ENCODE data around the gene SCART1.

SCART1 gene

DNA sequence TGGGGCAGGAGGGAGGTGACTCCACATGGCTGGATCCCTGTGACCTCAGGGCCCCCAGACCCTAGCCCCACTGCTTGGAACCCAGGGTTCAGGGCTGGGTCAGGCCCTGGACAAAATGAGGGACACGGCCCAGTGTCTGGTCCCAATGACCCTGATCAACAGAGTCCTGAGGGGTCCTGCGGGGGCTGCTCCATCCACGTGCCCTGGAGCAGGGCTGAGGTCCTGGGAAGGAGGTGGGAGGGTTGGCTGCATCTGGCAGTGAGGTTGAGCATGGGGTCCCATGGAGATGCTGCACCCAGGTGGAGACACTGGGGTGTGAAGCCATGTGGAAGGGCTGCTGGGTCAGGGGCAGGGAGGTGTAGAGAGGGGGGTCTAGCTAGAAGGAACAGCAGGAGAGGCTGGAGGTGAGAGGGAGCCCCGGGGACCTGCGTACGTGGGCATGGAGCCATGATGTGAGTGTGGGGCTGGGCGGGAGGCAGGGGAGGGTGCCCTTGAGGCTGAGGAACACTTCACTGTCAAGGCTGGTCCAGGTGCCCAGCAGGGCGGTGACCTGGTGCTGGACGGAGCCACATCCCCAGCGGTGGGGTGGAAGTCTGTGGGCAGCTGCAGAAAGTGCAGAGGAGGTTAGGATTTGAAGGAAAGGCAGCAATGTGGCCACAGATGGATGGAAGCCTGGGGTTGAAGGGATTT is 604 bp downstream of the SCART1 start:
- TF ChIP-seq YY1 (IDR thresholded peaks at IDR 0.05; ENCODE audit: low read depth): no peak
- TF ChIP-seq CEBPB (IDR thresholded peaks at IDR 0.05): no peak
- TF ChIP-seq, protein P1, sequence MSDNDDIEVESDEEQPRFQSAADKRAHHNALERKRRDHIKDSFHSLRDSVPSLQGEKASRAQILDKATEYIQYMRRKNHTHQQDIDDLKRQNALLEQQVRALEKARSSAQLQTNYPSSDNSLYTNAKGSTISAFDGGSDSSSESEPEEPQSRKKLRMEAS (IDR thresholded peaks at IDR 0.05): no peak
- TF ChIP-seq FOXM1 (IDR thresholded peaks at IDR 0.05; ENCODE audit: borderline replicate concordance, low read depth): no peak
- no peak for TF ChIP-seq TCF12 (IDR thresholded peaks at IDR 0.05; ENCODE audit: low read depth)
- no peak for TF ChIP-seq EP300 (IDR thresholded peaks at IDR 0.05; ENCODE audit: borderline replicate concordance)
- TF ChIP-seq CREB1 (IDR thresholded peaks at IDR 0.05; ENCODE audit: low read depth): no peak
- TF ChIP-seq RAD21 (IDR thresholded peaks at IDR 0.05; ENCODE audit: low read depth): no peak
- TF ChIP-seq NFIC (IDR thresholded peaks at IDR 0.05): no peak
- TF ChIP-seq ZBTB7A (IDR thresholded peaks at IDR 0.05; ENCODE audit: low read depth): no peak
- TF ChIP-seq, protein P2, sequence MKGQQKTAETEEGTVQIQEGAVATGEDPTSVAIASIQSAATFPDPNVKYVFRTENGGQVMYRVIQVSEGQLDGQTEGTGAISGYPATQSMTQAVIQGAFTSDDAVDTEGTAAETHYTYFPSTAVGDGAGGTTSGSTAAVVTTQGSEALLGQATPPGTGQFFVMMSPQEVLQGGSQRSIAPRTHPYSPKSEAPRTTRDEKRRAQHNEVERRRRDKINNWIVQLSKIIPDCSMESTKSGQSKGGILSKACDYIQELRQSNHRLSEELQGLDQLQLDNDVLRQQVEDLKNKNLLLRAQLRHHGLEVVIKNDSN (IDR thresholded peaks at IDR 0.05): no peak
- TF ChIP-seq, protein P3, sequence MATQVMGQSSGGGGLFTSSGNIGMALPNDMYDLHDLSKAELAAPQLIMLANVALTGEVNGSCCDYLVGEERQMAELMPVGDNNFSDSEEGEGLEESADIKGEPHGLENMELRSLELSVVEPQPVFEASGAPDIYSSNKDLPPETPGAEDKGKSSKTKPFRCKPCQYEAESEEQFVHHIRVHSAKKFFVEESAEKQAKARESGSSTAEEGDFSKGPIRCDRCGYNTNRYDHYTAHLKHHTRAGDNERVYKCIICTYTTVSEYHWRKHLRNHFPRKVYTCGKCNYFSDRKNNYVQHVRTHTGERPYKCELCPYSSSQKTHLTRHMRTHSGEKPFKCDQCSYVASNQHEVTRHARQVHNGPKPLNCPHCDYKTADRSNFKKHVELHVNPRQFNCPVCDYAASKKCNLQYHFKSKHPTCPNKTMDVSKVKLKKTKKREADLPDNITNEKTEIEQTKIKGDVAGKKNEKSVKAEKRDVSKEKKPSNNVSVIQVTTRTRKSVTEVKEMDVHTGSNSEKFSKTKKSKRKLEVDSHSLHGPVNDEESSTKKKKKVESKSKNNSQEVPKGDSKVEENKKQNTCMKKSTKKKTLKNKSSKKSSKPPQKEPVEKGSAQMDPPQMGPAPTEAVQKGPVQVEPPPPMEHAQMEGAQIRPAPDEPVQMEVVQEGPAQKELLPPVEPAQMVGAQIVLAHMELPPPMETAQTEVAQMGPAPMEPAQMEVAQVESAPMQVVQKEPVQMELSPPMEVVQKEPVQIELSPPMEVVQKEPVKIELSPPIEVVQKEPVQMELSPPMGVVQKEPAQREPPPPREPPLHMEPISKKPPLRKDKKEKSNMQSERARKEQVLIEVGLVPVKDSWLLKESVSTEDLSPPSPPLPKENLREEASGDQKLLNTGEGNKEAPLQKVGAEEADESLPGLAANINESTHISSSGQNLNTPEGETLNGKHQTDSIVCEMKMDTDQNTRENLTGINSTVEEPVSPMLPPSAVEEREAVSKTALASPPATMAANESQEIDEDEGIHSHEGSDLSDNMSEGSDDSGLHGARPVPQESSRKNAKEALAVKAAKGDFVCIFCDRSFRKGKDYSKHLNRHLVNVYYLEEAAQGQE (IDR thresholded peaks at IDR 0.05; ENCODE audit: low read depth): no peak
- no peak for TF ChIP-seq EGR1 (IDR thresholded peaks at IDR 0.05)
- no peak for TF ChIP-seq TEAD4 (IDR thresholded peaks at IDR 0.05)
- no peak for TF ChIP-seq TAF1 (IDR thresholded peaks at IDR 0.05; ENCODE audit: low read depth)

DNA sequence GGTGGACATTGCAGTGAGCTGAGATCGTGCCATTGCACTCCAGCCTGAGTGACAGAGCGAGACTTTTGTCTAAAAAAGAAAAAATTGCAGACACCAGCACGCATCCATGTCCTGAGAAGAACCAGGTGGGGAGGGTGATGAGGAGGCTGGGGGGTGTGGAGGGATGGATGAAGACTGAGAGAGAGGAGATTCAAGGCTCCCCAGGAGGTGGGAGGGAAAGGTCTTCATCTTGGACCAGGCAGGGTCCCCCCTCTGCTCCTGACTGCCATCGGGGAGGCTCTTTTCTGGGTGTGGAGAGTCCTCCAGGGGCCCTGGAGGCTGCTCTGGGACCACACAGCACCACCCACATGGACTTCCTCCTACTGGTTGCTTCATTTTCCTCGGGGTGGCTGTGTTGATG is 1.5 kb downstream of the SCART1 start:
- no peak for TF ChIP-seq EGR1 (IDR thresholded peaks at IDR 0.05)

DNA sequence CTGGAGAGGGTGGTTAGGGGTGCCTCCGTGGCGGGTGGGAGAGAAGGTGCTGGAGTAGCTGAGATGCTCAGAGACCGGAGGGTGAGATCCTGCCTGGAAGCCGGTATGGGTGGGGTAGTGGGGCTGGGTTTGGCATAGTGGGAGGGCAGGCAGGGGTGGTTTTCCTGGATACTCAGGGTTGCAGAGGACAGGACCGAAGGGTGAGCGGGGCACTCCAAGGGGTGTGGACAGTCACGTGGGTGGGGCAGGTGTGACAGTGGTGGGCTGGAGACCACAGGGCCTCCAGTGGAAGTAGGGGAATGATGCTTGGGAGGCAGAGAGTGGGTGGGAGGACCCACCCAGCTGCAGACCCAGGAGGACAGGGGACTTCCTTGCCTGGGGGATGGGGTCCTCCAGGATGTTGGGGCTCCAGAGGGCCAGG is 1.9 kb downstream of the SCART1 start:
- TF ChIP-seq TEAD4 (IDR thresholded peaks at IDR 0.05): no peak
- TF ChIP-seq YY1 (IDR thresholded peaks at IDR 0.05; ENCODE audit: low read depth): no peak
- TF ChIP-seq EGR1 (IDR thresholded peaks at IDR 0.05): no peak
- TF ChIP-seq, protein P1 (IDR thresholded peaks at IDR 0.05): no peak
- no peak for TF ChIP-seq FOXM1 (IDR thresholded peaks at IDR 0.05; ENCODE audit: borderline replicate concordance, low read depth)

DNA sequence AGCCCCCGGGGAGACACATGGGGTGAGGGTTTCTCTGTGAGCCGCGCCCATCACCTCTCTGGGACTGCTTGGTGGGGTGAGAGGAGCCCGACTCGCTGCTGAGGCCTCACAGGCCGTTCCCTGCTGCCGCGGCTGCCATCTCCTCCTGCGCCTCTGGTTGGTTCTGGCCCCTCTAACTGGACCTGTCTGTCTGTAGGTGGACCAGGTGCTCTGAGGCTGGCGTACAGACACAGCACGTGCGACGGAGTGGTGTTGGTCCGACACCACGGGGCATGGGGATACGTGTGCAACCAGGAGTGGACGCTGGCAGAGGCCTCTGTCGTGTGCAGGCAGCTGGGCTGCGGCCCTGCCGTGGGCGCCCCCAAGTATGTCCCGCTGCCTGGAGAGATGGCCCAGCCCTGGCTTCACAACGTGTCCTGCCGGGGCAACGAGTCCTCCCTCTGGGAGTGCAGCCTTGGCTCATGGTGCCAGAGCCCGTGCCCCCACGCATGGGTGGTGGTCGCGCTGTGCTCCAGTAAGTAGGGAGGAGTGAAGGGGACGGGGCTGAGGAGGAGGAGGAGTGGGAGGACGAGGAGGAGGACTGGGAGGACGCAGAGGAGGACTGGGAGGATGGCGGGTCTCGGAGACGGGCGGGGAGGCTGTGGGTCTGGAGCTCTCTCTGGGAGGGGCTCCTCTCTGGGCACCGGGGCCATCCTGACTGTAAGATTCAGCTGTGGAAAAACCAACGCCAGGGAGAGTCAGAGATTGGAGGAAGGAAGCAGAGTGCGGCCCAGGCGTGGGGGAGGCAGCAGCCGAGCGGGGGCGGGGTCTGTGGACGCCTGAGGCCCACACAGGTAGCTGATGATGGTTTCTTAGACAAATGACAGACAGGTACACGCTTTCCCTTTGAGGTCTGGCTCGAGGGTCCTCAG is 2.6 kb downstream of the SCART1 start:
- TF ChIP-seq TEAD4 (IDR thresholded peaks at IDR 0.05): no peak
- no peak for TF ChIP-seq YY1 (IDR thresholded peaks at IDR 0.05; ENCODE audit: low read depth)
- no peak for TF ChIP-seq EP300 (IDR thresholded peaks at IDR 0.05; ENCODE audit: borderline replicate concordance)
- TF ChIP-seq ZBTB7A (IDR thresholded peaks at IDR 0.05; ENCODE audit: low read depth): no peak

DNA sequence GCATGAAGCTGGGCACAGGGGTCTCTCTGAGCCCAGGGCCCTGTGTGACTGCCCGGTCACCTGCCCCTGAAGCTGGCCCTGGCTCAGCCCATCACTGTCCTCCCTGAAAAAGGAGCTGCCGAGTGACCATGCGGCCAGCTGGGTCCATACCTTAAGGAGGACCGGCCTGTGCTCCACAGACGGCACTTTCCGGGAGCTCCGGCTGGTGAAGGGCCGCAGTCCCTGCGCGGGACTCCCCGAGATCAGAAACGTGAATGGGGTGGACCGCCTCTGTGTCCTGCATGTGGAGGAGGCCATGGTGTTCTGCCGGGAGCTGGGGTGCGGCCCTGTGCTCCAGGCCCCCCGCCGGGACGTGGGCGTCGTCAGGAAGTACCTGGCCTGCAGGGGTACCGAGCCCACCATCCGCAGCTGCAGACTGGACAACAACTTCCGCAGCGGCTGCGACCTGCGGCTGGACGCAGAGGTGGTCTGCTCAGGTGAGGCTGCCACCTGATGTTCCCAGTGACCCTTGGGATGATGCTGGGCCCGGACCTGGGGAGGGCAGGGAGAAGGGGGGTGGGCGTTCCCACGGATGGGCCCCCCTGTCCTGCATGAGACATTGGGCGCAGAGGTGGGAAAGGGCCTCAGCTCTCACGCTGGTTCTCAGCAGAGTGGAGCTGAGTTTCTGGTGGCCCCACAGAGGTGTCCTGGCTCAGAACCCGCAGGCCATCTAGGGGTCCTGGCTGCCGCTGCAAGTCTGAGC is 3.5 kb downstream of the SCART1 start:
- TF ChIP-seq, protein P1 (IDR thresholded peaks at IDR 0.05): no peak
- TF ChIP-seq TCF12 (IDR thresholded peaks at IDR 0.05; ENCODE audit: low read depth) (no peak), TAF1 (IDR thresholded peaks at IDR 0.05; ENCODE audit: low read depth) (no peak)
- TF ChIP-seq, protein P3 (IDR thresholded peaks at IDR 0.05; ENCODE audit: low read depth): no peak
